CD8-positive, alpha-beta memory T cell (primary cell): Measurements from ENCODE around the gene WDR54. TPM values are rescaled to one million over a fixed set of nuclear protein-coding genes. Genes with fewer than 3 reads are reported as not detected.
A peak's percentile ranks its signal among the peaks of the same experiment; 100 is the strongest.

ENCODE experiments used
- CTCF ChIA-PET: fragments of 350-600 bp; sonication (Branson Sonifier 250); formaldehyde crosslinking; loops from one replicate; lab custom pipeline; 2021; ENCODE audit warnings: antibody characterized with exemption; lab: Charles Lee
- POLR2A ChIA-PET: fragments of 350-600 bp; sonication (Branson Sonifier 250); formaldehyde crosslinking; loops from one replicate; lab custom pipeline; 2021; ENCODE audit warnings: antibody characterized with exemption; lab: Charles Lee
- DNase-seq, 5 donors: peaks; one replicate each; pipeline versions ENCODE4 v3.0.0 to v3.0.0-alpha.2; 2020 to 2022; ENCODE audit warnings: mixed read lengths in 1 of 5
- H3K27ac ChIP-seq: one replicate; pipeline ENCODE4 v1.7.0; 2013; ENCODE audit warnings: low read depth, mild to moderate bottlenecking, low read length, moderate library complexity
- H3K27me3 ChIP-seq: 2 replicates; pipeline ENCODE4 v1.7.0; 2013; ENCODE audit warnings: low read length, mild to moderate bottlenecking; ENCODE audit not compliant: insufficient read depth, poor library complexity, severe bottlenecking
- H3K36me3 ChIP-seq: 2 replicates; pipeline ENCODE4 v1.7.0; 2013; ENCODE audit warnings: mild to moderate bottlenecking, low read length, moderate library complexity; ENCODE audit not compliant: insufficient read depth
- H3K4me1 ChIP-seq: 2 replicates; pipeline ENCODE4 v1.7.0; 2013; ENCODE audit warnings: mild to moderate bottlenecking, low read length, moderate library complexity; ENCODE audit not compliant: insufficient read depth
- H3K4me3 ChIP-seq: 2 replicates; pipeline ENCODE4 v1.7.0; 2013; ENCODE audit warnings: mild to moderate bottlenecking, low read length
- H3K9me3 ChIP-seq: 2 replicates; pipeline ENCODE4 v1.7.0; 2013; ENCODE audit warnings: mild to moderate bottlenecking, low read length
- H3K27ac Mint-ChIP-seq, 8 donors: one replicate each; pipeline ENCODE4 v1.8.0; 2020 to 2021; ENCODE audit warnings: mixed read lengths in 8 of 8, mild to moderate bottlenecking in 6 of 8, inconsistent platforms in 3 of 8, moderate library complexity in 3 of 8
- H3K27me3 Mint-ChIP-seq, 2 donors: one replicate each; pipeline ENCODE4 v1.8.0; 2020 to 2021; ENCODE audit warnings: mixed read lengths in 2 of 2, mild to moderate bottlenecking in 1 of 2, moderate library complexity in 1 of 2
- H3K36me3 Mint-ChIP-seq, 3 donors: one replicate each; pipeline ENCODE4 v1.8.0; 2020 to 2021; ENCODE audit warnings: mixed read lengths in 3 of 3, inconsistent platforms in 1 of 3, mild to moderate bottlenecking in 1 of 3
- H3K4me1 Mint-ChIP-seq, 3 donors: one replicate each; pipeline ENCODE4 v1.8.0; 2020 to 2021; ENCODE audit warnings: mixed read lengths in 3 of 3, inconsistent platforms in 1 of 3, mild to moderate bottlenecking in 1 of 3
- H3K4me3 Mint-ChIP-seq, 7 donors: one replicate each; pipeline ENCODE4 v1.8.0; 2020 to 2021; ENCODE audit warnings: mixed read lengths in 7 of 7, mild to moderate bottlenecking in 6 of 7, moderate library complexity in 4 of 7, inconsistent platforms in 2 of 7
- H3K9me3 Mint-ChIP-seq, 5 donors: one replicate each; pipeline ENCODE4 v1.8.0; 2020 to 2022; ENCODE audit warnings: mixed read lengths in 5 of 5, mild to moderate bottlenecking in 3 of 5, moderate library complexity in 2 of 5, inconsistent platforms in 1 of 5
- polyA plus RNA-seq: library from polyadenylated mRNA; unstranded; fragments of 300-500 nt; fragmentation: Illumina TruSeq; gene quantifications from one replicate; pipeline ENCODE4 v1.2.3, GENCODE V29; 2021
- total RNA-seq, 2 experiments: library from RNA; stranded (reverse); gene quantifications; one replicate each; pipeline ENCODE4 v1.2.3, GENCODE V29; 2021

WDR54 gene
- total and polyA plus RNA-seq, 3 experiments from 2014 or later = 55.5 to 86.6 (median 75.5) TPM

DNA sequence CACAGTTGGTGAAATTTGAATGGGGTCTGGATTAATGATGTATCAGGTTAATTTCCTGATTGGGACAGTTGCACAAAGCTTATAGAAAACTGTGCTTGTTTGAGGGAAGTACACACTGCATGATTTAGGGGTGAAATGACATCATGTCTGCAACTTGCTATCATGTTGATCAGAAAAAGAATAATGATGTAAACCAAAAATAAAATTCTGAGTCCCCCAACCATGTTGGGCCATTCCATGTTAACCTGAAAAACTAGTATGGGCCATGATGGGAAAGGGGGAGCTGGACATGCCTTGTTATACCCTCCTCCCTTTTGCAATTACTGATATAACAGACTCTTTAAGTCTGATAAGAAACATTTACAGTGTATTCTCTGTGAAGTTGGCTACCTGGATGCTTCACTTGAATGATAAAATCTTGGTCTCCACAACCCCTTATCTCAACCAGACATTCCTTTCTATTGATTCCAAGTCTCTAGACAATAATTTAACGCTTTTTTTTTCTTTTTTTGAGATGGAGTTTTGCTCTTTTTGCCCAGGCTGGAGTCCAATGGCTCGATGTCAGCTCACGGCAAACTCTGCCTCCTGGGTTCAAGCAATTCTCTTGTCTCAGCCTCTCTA, 29.1 kb downstream of the WDR54 start:
- no peaks in the 10 kb centered on the region for H3K27me3 ChIP-seq
- no peak for DNase-seq
- no peak overlapping the region for H3K27ac ChIP-seq
- ChIA-PET POLR2A (interaction anchor here (0.6 to 0.7 kb wide), 2 partner anchors 23 to 46 kb away, joined by 4 to 7 read pairs; no protein-coding TSS in a partner anchor), CTCF (interaction anchor here (1.2 kb wide), 1 partner anchor 32 kb away, joined by 5 read pairs; the partner anchor contains the start of genes CCDC142 and TTC31)
- no peaks in the 10 kb centered on the region for H3K9me3 Mint-ChIP-seq
- H3K4me1 Mint-ChIP-seq = peaks cover 28 to 30% (median 30%) of the 10 kb centered on the region in 3 donors
- H3K4me3 ChIP-seq = no peak overlapping the region
- no peaks in the 10 kb centered on the region for H3K36me3 ChIP-seq
- H3K27ac Mint-ChIP-seq = peak overlapping the region in 4 of 8 donors; percentile 28 to 63 (median 44)
- H3K36me3 Mint-ChIP-seq = peaks cover 0 to 6% (median 0%) of the 10 kb centered on the region in 3 donors
- no peaks in the 10 kb centered on the region for H3K9me3 ChIP-seq
- H3K27me3 Mint-ChIP-seq = no peaks in the 10 kb centered on the region
- H3K4me3 Mint-ChIP-seq = no peak overlapping the region
- H3K4me1 ChIP-seq = peaks cover 24% of the 10 kb centered on the region

DNA sequence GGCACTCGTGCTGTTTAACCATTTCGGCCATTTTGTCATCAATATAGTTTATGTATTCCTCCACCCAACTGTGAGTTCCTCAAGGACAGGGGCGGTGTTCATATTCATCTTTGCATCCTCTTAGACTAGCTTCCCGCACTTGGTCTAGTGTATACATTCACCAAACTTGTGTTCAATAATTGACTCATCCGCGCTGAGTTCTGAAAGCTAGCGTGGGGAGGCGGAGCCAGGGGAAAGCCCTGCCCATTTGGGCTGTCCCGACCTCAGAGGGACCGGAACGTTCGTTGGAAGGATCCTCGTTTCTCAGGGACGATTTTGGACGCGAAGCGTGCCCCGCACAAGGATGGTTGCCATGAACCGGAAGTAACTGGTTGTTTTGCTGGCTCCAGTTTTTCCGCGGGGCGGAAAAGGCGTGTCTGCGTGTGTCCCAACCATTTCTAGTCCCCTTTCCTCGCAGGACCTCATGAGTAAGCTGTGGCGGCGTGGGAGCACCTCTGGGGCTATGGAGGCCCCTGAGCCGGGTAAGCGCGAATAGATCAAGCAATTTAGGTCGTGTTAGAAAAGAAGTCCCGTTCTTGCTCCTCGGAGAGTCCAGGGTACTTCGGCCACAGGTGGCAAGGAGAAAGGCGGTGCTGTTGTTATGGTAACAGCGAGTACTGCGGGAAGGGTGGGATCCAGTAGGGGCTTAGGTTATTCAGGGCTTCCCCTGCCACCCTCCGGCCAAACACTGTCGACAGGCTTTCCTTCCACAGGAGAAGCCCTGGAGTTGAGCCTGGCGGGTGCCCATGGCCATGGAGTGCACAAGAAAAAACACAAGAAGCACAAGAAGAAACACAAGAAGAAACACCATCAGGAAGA, 33.4 kb downstream of the WDR54 start, which contains the start of gene INO80B:
INO80B (plus strand) TSS at position 434 of the 858 bp plus-strand sequence; CDS start at position 464, 30 bp downstream.
- ChIA-PET POLR2A (interaction anchor here (0.8 to 3.1 kb wide), 7 partner anchors 14 to 77 kb away, joined by 3 to 38 read pairs (median 4); partner anchors contain the start of genes C2orf81, CCDC142, MRPL53 and TTC31), CTCF (interaction anchor here (0.7 to 5.8 kb wide), 15 partner anchors 10 to 273 kb away, joined by 3 to 83 read pairs (median 4); partner anchors contain the start of genes C2orf81, CCDC142, MRPL53 and TTC31)
- Mint-ChIP-seq H3K9me3 (no peaks in the 10 kb centered on the region), H3K27ac (peak within 1 kb of the TSS; percentile 91 to 100 (median 98)), H3K4me1 (peaks cover 59 to 64% (median 63%) of the 10 kb centered on the region in 3 donors), H3K36me3 (peaks cover 0 to 22% (median 0%) of the 10 kb centered on the region in 3 donors), H3K27me3 (no peaks in the 10 kb centered on the region), H3K4me3 (peak within 1 kb of the TSS; percentile 87 to 99 (median 96))
- H3K36me3 ChIP-seq = no peaks in the 10 kb centered on the region
- peak within 1 kb of the TSS; percentile 82 for H3K4me3 ChIP-seq
- H3K9me3 ChIP-seq = no peaks in the 10 kb centered on the region
- no peaks in the 10 kb centered on the region for H3K27me3 ChIP-seq
- H3K4me1 ChIP-seq = peaks cover 48% of the 10 kb centered on the region
- H3K27ac ChIP-seq = peak within 1 kb of the TSS; percentile 64
- DNase-seq = peak; percentile 91 to 98 (median 97)

DNA sequence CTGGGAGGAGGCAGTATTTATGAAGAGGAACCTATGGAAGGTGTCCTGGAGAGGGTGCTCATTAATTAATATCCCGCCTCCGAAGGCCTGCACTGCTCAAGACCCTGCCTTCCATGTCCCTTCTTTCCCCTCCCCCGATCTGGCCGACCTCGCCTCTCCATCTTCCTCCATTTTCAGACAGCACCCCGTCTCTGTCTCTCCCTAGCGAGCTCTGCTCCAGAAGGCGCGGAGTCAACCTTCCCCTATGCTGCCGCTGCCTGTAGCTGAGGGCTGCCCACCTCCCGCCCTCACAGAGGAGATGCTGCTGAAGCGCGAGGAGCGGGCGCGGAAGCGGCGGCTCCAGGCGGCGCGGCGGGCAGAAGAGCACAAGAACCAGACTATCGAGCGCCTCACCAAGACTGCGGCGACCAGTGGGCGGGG, 35.6 kb downstream of the WDR54 start:
- H3K27ac ChIP-seq = peak overlapping the region; percentile 94
- Mint-ChIP-seq H3K4me1 (peaks cover 61 to 70% (median 66%) of the 10 kb centered on the region in 3 donors), H3K27ac (peak overlapping the region; percentile 91 to 100 (median 99)), H3K36me3 (peaks cover 0 to 33% (median 0%) of the 10 kb centered on the region in 3 donors), H3K9me3 (no peaks in the 10 kb centered on the region), H3K4me3 (peak overlapping the region; percentile 87 to 98 (median 92)), H3K27me3 (peaks cover 0 to 2% of the 10 kb centered on the region in 2 donors)
- no peaks in the 10 kb centered on the region for H3K9me3 ChIP-seq
- H3K4me1 ChIP-seq = peaks cover 46% of the 10 kb centered on the region
- POLR2A ChIA-PET = interaction anchor here (0.6 to 3.8 kb wide), 8 partner anchors 11 to 73 kb away, joined by 3 to 54 read pairs (median 17); partner anchors contain the start of genes CCDC142, DQX1, MRPL53 and TTC31
- no peaks in the 10 kb centered on the region for H3K36me3 ChIP-seq
- DNase-seq = no peak
- CTCF ChIA-PET = interaction anchor here (0.9 to 5.8 kb wide), 7 partner anchors 10 to 130 kb away, joined by 3 to 83 read pairs (median 4); partner anchors contain the start of genes C2orf81, CCDC142, MRPL53 and TTC31
- H3K27me3 ChIP-seq = no peaks in the 10 kb centered on the region
- peak overlapping the region; percentile 62 for H3K4me3 ChIP-seq

DNA sequence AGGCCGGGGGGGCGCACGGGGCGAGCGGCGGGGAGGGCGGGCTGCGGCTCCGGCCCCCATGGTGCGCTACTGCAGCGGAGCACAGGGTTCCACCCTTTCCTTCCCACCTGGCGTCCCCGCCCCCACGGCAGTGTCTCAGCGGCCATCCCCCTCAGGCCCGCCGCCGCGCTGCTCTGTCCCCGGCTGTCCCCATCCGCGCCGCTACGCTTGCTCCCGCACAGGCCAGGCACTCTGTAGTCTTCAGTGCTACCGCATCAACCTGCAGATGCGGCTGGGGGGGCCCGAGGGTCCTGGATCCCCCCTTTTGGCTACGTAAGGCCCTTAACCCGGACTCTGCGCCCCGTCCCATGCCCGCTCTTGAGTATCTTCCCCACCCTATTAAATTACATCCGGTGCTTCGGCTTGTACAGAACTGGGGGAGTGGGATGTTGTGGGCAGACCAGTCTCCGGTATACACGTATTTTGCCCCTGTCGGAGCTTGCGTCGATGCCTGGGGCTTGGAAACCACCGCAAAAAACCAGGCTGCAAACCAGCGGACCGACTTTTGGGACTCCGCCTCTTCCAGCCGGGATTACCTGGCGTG, 36.1 kb downstream of the WDR54 start:
- ChIA-PET CTCF (interaction anchor here (1.0 to 5.8 kb wide), 8 partner anchors 10 to 130 kb away, joined by 3 to 83 read pairs (median 4); partner anchors contain the start of genes CCDC142, MRPL53 and TTC31), POLR2A (interaction anchor here (1.0 to 3.8 kb wide), 11 partner anchors 10 to 720 kb away, joined by 3 to 54 read pairs (median 5); partner anchors contain the start of genes AUP1, C2orf81, CCDC142 and DQX1)
- no peaks in the 10 kb centered on the region for H3K9me3 Mint-ChIP-seq
- H3K27ac Mint-ChIP-seq = peak overlapping the region; percentile 91 to 100 (median 100)
- Histone ChIP-seq H3K27ac (peak overlapping the region; percentile 94), H3K9me3 (no peaks in the 10 kb centered on the region), H3K27me3 (no peaks in the 10 kb centered on the region), H3K4me1 (peaks cover 41% of the 10 kb centered on the region), H3K36me3 (peaks cover 2% of the 10 kb centered on the region), H3K4me3 (peak overlapping the region; percentile 88)
- H3K4me1 Mint-ChIP-seq = peaks cover 56 to 65% (median 62%) of the 10 kb centered on the region in 3 donors
- DNase-seq = peak in 4 of 5 donors; percentile 79 to 89 (median 81)
- peak overlapping the region; percentile 87 to 98 (median 92) for H3K4me3 Mint-ChIP-seq
- peaks cover 0 to 2% of the 10 kb centered on the region in 2 donors for H3K27me3 Mint-ChIP-seq
- peaks cover 0 to 37% (median 0%) of the 10 kb centered on the region in 3 donors for H3K36me3 Mint-ChIP-seq

DNA sequence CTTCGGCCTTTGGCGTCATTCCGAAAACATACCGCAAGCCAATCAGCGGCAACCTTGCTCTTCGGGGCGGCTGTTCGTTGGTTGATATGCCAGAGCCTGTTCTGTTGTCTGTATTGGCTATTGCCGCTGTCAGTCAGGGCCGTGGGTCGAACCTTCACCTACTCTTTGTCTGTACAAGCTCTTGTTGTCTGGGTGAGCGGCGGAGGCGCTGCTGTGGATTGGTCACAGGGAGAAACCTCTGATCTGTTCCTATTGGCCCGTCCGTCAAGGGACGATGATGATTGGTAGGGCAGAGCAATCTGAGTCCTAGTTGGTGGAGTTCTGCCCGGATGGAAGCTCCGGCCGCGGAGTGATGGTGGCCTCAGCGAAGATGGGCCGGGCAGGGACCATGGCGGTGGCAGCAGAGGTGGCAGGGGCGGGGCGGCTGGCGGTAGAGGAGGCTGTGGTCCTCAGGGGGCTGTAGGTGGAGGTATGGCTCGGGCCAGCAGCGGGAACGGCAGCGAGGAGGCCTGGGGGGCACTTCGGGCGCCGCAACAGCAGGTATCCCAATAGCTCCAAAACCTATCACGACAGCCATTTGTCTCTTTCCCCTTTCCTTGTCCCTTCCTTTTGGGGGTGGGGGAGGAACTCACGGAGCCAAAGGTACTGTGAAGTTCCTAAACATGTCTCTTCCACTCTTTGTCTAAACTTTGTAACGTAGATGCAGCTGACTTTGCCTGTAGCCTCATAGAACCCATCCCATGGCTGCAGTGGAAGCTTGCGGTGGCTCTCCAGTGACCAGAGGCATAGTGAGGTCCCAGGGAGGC, 36.8 kb downstream of the WDR54 start, which contains the start of gene WBP1:
WBP1 (plus strand) TSS at position 307 of the 806 bp plus-strand sequence; CDS start at position 472, 165 bp downstream.
- Mint-ChIP-seq H3K4me1 (peaks cover 51 to 65% (median 62%) of the 10 kb centered on the region in 3 donors), H3K4me3 (peak within 1 kb of the TSS; percentile 87 to 98 (median 92)), H3K36me3 (peaks cover 0 to 44% (median 0%) of the 10 kb centered on the region in 3 donors), H3K27ac (peak within 1 kb of the TSS; percentile 91 to 100 (median 100)), H3K27me3 (peaks cover 0 to 2% of the 10 kb centered on the region in 2 donors), H3K9me3 (no peaks in the 10 kb centered on the region)
- no peaks in the 10 kb centered on the region for H3K27me3 ChIP-seq
- peaks cover 36% of the 10 kb centered on the region for H3K4me1 ChIP-seq
- peaks cover 4% of the 10 kb centered on the region for H3K36me3 ChIP-seq
- peak; percentile 97 to 100 (median 99) for DNase-seq
- no peaks in the 10 kb centered on the region for H3K9me3 ChIP-seq
- H3K27ac ChIP-seq = peak within 1 kb of the TSS; percentile 94
- POLR2A ChIA-PET = interaction anchor here (0.6 to 3.8 kb wide), 13 partner anchors 9 to 721 kb away, joined by 3 to 54 read pairs (median 5); partner anchors contain the start of genes AUP1, C2orf81, CCDC142 and DQX1
- CTCF ChIA-PET = interaction anchor here (0.8 to 5.8 kb wide), 8 partner anchors 9 to 129 kb away, joined by 3 to 83 read pairs (median 4); partner anchors contain the start of genes CCDC142, MRPL53 and TTC31
- peak within 1 kb of the TSS; percentile 90 for H3K4me3 ChIP-seq

DNA sequence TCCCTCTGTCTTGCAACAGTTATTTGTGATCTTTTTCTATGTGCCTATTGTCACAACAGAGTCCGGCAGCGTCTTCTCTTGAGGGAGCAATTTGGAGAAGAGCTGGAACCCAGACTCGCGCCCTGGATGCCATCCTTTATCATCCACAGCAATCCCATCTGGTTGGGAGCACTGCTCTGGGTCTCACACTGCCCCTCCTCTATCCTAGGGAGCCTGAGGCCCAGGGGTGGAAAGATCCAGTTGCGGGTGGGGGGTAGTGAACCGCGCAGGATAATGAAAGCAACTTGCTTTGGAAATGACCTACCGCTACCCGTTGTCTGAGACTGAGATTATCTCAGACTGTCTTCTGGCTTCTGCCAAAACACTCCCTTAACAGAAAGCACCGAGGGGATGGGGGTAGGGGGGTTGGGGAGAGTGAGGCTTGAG, 37.4 kb downstream of the WDR54 start:
- no peaks in the 10 kb centered on the region for H3K27me3 ChIP-seq
- Mint-ChIP-seq H3K27me3 (peaks cover 0 to 2% of the 10 kb centered on the region in 2 donors), H3K9me3 (no peaks in the 10 kb centered on the region), H3K36me3 (peaks cover 0 to 44% (median 0%) of the 10 kb centered on the region in 3 donors), H3K4me1 (peaks cover 52 to 66% (median 61%) of the 10 kb centered on the region in 3 donors), H3K27ac (peak overlapping the region; percentile 91 to 100 (median 100)), H3K4me3 (peak overlapping the region; percentile 87 to 98 (median 92))
- no peaks in the 10 kb centered on the region for H3K9me3 ChIP-seq
- DNase-seq = no peak
- H3K27ac ChIP-seq = peak overlapping the region; percentile 66
- POLR2A ChIA-PET = interaction anchor here (1.0 to 3.8 kb wide), 10 partner anchors 9 to 721 kb away, joined by 3 to 54 read pairs (median 5); partner anchors contain the start of genes AUP1, C2orf81, CCDC142 and HTRA2
- H3K4me3 ChIP-seq = peak overlapping the region; percentile 90
- peaks cover 4% of the 10 kb centered on the region for H3K36me3 ChIP-seq
- H3K4me1 ChIP-seq = peaks cover 36% of the 10 kb centered on the region
- CTCF ChIA-PET = interaction anchor here (0.8 to 5.8 kb wide), 6 partner anchors 9 to 128 kb away, joined by 3 to 83 read pairs (median 6); partner anchors contain the start of genes CCDC142, MRPL53 and TTC31
